Measurements from ENCODE around the gene HADHA. TPM values are rescaled to one million over a fixed set of nuclear protein-coding genes. Genes with fewer than 3 reads are reported as not detected.

The HADHA gene
- total RNA-seq, 3 donors from 2014 or later (not counting 1 experiment from before 2014, with no cell fraction given): 66.6 to 76.1 (median 68.9) TPM

- H3K27ac Mint-ChIP-seq: no peak overlapping the region
- H3K4me1 ChIP-seq (ENCODE audit: control insufficient read depth, insufficient read depth, low read length): no peaks in the 10 kb centered on the region
- no peaks in the 10 kb centered on the region for H3K9me3 ChIP-seq (ENCODE audit: control insufficient read depth, insufficient read depth, low read length)
- 100% methylated on average over 3 of the region's 3 CpGs for WGBS (ENCODE audit: insufficient coverage)
- H3K27me3 Mint-ChIP-seq (ENCODE audit: low read depth in 2 of 2): no peaks in the 10 kb centered on the region
- intact Hi-C loops (cut with micrococcal nuclease): no loop called here
- no peak for TF ChIP-seq CTCF (IDR thresholded peaks at IDR 0.05)
- no peak for ATAC-seq
- no peaks in the 10 kb centered on the region for H3K9me3 Mint-ChIP-seq
- peaks cover 7% of the 10 kb centered on the region for H3K36me3 Mint-ChIP-seq
- H3K4me3 Mint-ChIP-seq: no peak overlapping the region
- peaks cover 81% of the 10 kb centered on the region for H3K36me3 ChIP-seq (ENCODE audit: control insufficient read depth, insufficient read depth, low read length)
- no peak overlapping the region for H3K27ac ChIP-seq (ENCODE audit: low read length)
- no peaks in the 10 kb centered on the region for H3K27me3 ChIP-seq (ENCODE audit: control insufficient read depth, insufficient read depth, low read length)
- no peak overlapping the region for H3K4me3 ChIP-seq (ENCODE audit: low read length)
- no peaks in the 10 kb centered on the region for H3K4me1 Mint-ChIP-seq
- DNase-seq: no peak
Observed at GRCh38 chr2:26229595-26229994, 14.8 kb downstream of the HADHA start.

- Histone ChIP-seq H3K4me1 (ENCODE audit: control insufficient read depth, insufficient read depth, low read length) (no peaks in the 10 kb centered on the region), H3K4me3 (ENCODE audit: low read length) (no peak overlapping the region), H3K36me3 (ENCODE audit: control insufficient read depth, insufficient read depth, low read length) (peaks cover 47% of the 10 kb centered on the region), H3K27me3 (ENCODE audit: control insufficient read depth, insufficient read depth, low read length) (no peaks in the 10 kb centered on the region), H3K9me3 (ENCODE audit: control insufficient read depth, insufficient read depth, low read length) (no peaks in the 10 kb centered on the region), H3K27ac (ENCODE audit: low read length) (no peak overlapping the region)
- Mint-ChIP-seq H3K4me3 (no peak overlapping the region), H3K9me3 (no peaks in the 10 kb centered on the region), H3K27ac (no peak overlapping the region), H3K4me1 (no peaks in the 10 kb centered on the region), H3K27me3 (ENCODE audit: low read depth in 2 of 2) (no peaks in the 10 kb centered on the region), H3K36me3 (no peaks in the 10 kb centered on the region)
- ATAC-seq (no peak), DNase-seq (no peak)
- TF ChIP-seq CTCF (IDR thresholded peaks at IDR 0.05): no peak
- WGBS (ENCODE audit: insufficient coverage): 100% methylated on average over 1 of the region's 2 CpGs
- intact Hi-C loops (cut with micrococcal nuclease): no loop called here
Observed at GRCh38 chr2:26224095-26224494, 20.3 kb downstream of the HADHA start.

GRCh38 chr2:26223018-26223417, 21.4 kb downstream of the HADHA start:
- intact Hi-C loops (cut with micrococcal nuclease): no loop called here
- H3K9me3 Mint-ChIP-seq: no peaks in the 10 kb centered on the region
- Histone ChIP-seq H3K4me3 (ENCODE audit: low read length) (no peak overlapping the region), H3K9me3 (ENCODE audit: control insufficient read depth, insufficient read depth, low read length) (no peaks in the 10 kb centered on the region), H3K27me3 (ENCODE audit: control insufficient read depth, insufficient read depth, low read length) (no peaks in the 10 kb centered on the region), H3K36me3 (ENCODE audit: control insufficient read depth, insufficient read depth, low read length) (peaks cover 37% of the 10 kb centered on the region), H3K4me1 (ENCODE audit: control insufficient read depth, insufficient read depth, low read length) (no peaks in the 10 kb centered on the region), H3K27ac (ENCODE audit: low read length) (no peak overlapping the region)
- H3K27ac Mint-ChIP-seq: peak overlapping the region in 1 of 2 donors; percentile 18
- no peaks in the 10 kb centered on the region for H3K36me3 Mint-ChIP-seq
- DNase-seq: no peak
- WGBS (ENCODE audit: insufficient coverage): 100% methylated on average over 1 of the region's 1 CpG
- no peaks in the 10 kb centered on the region for H3K4me1 Mint-ChIP-seq
- no peak for ATAC-seq
- no peak for TF ChIP-seq CTCF (IDR thresholded peaks at IDR 0.05)
- H3K27me3 Mint-ChIP-seq (ENCODE audit: low read depth in 2 of 2): no peaks in the 10 kb centered on the region
- no peak overlapping the region for H3K4me3 Mint-ChIP-seq

- H3K27ac ChIP-seq (ENCODE audit: low read length): no peak overlapping the region
- no peaks in the 10 kb centered on the region for H3K27me3 ChIP-seq (ENCODE audit: control insufficient read depth, insufficient read depth, low read length)
- no peak for DNase-seq
- 85% methylated on average over 6 of the region's 6 CpGs for WGBS (ENCODE audit: insufficient coverage)
- H3K27me3 Mint-ChIP-seq (ENCODE audit: low read depth in 2 of 2): no peaks in the 10 kb centered on the region
- no peak for ATAC-seq
- peaks cover 49% of the 10 kb centered on the region for H3K36me3 ChIP-seq (ENCODE audit: control insufficient read depth, insufficient read depth, low read length)
- H3K4me1 Mint-ChIP-seq: no peaks in the 10 kb centered on the region
- no peak overlapping the region for H3K4me3 ChIP-seq (ENCODE audit: low read length)
- H3K4me1 ChIP-seq (ENCODE audit: control insufficient read depth, insufficient read depth, low read length): no peaks in the 10 kb centered on the region
- TF ChIP-seq CTCF (IDR thresholded peaks at IDR 0.05): no peak
- intact Hi-C loops (cut with micrococcal nuclease): no loop called here
- no peaks in the 10 kb centered on the region for H3K9me3 ChIP-seq (ENCODE audit: control insufficient read depth, insufficient read depth, low read length)
- no peaks in the 10 kb centered on the region for H3K9me3 Mint-ChIP-seq
- no peak overlapping the region for H3K4me3 Mint-ChIP-seq
- H3K36me3 Mint-ChIP-seq: peaks cover 35% of the 10 kb centered on the region
- no peak overlapping the region for H3K27ac Mint-ChIP-seq
Observed at GRCh38 chr2:26217720-26218119, 26.7 kb downstream of the HADHA start.
